GM21825 (cell line): ENCODE data around the gene JAK1.

ENCODE experiments used
- ATAC-seq: cut with Tn5 transposase; IDR thresholded peaks from one replicate; pipeline ENCODE4 v1.9.1; 2021; ENCODE audit warnings: mild to moderate bottlenecking, moderate library complexity; ENCODE audit not compliant: unreplicated experiment

JAK1 gene

GRCh38 chr1:64894438-64895196 is 71.7 kb downstream of the JAK1 start:
- no peak for ATAC-seq

GRCh38 chr1:64893921-64894320 is 72.4 kb downstream of the JAK1 start:
- no peak for ATAC-seq

GRCh38 chr1:64892576-64893573 is 73.5 kb downstream of the JAK1 start:
- no peak for ATAC-seq

- no peak for ATAC-seq
These were observed 74.9 kb downstream of the JAK1 start for GRCh38 chr1:64891448-64891825.

- no peak for ATAC-seq
These were observed 75.5 kb downstream of the JAK1 start for GRCh38 chr1:64890699-64891447.

- ATAC-seq, result no peak
These were observed 78.6 kb downstream of the JAK1 start for GRCh38 chr1:64887689-64888217.

- ATAC-seq, result no peak
These were observed 79.5 kb downstream of the JAK1 start for GRCh38 chr1:64886877-64887276.

GRCh38 chr1:64885648-64886047 is 80.7 kb downstream of the JAK1 start:
- ATAC-seq, result no peak

- ATAC-seq, result no peak
These were observed 81.9 kb downstream of the JAK1 start for GRCh38 chr1:64884261-64885040.

- peak; percentile 72 for ATAC-seq
These were observed 83.6 kb downstream of the JAK1 start for GRCh38 chr1:64882574-64883255.

GRCh38 chr1:64881281-64881680 is 85.1 kb downstream of the JAK1 start:
- no peak for ATAC-seq

GRCh38 chr1:64880449-64880848 is 85.9 kb downstream of the JAK1 start:
- ATAC-seq, result no peak

- no peak for ATAC-seq
These were observed 87.3 kb downstream of the JAK1 start for GRCh38 chr1:64878931-64879611.

GRCh38 chr1:64878090-64878489 is 88.3 kb downstream of the JAK1 start:
- ATAC-seq, result no peak

- ATAC-seq, result no peak
These were observed 88.8 kb downstream of the JAK1 start for GRCh38 chr1:64877598-64877997.

- no peak for ATAC-seq
These were observed 89.2 kb downstream of the JAK1 start for GRCh38 chr1:64877151-64877550.

- no peak for ATAC-seq
These were observed 90.7 kb downstream of the JAK1 start for GRCh38 chr1:64875606-64876005.

- no peak for ATAC-seq
These were observed 91.2 kb downstream of the JAK1 start for GRCh38 chr1:64875101-64875500.

- no peak for ATAC-seq
These were observed 91.7 kb downstream of the JAK1 start for GRCh38 chr1:64874666-64875065.
